Nephron progenitor cell (in vitro differentiated cells): ENCODE data around the gene TRPV6.

Source experiments
- DNase-seq: peaks from one replicate; pipeline ENCODE4 v3.0.0; 2021
- H3K27ac Mint-ChIP-seq: 2 replicates; pipeline ENCODE4 v1.8.0; 2021; ENCODE audit warnings: mild to moderate bottlenecking, moderate library complexity, mixed read lengths
- H3K27me3 Mint-ChIP-seq: 2 replicates; pipeline ENCODE4 v1.8.0; 2021; ENCODE audit warnings: mild to moderate bottlenecking, low read depth, mixed read lengths; ENCODE audit not compliant: poor library complexity
- H3K36me3 Mint-ChIP-seq: 2 replicates; pipeline ENCODE4 v1.8.0; 2021; ENCODE audit warnings: low read depth, mixed read lengths
- H3K4me1 Mint-ChIP-seq: 2 replicates; pipeline ENCODE4 v1.8.0; 2021; ENCODE audit warnings: mixed read lengths
- H3K4me3 Mint-ChIP-seq: 2 replicates; pipeline ENCODE4 v1.8.0; 2021; ENCODE audit warnings: mild to moderate bottlenecking, moderate library complexity, mixed read lengths
- H3K9me3 Mint-ChIP-seq: 2 replicates; pipeline ENCODE4 v1.8.0; 2021; ENCODE audit warnings: mild to moderate bottlenecking, moderate library complexity, mixed read lengths
- CTCF ChIP-seq: fragments of 200-600 bp; sonication (generic); IDR thresholded peaks from 2 replicates; pipeline ENCODE4 v1.5.0; 2021; ENCODE audit warnings: antibody characterized with exemption

Gene TRPV6

GRCh38 chr7:142892951-142893350 lies 7.4 kb upstream of the TRPV6 start:
- TF ChIP-seq CTCF = no peak
- H3K4me3 Mint-ChIP-seq = no peak overlapping the region
- no peak for DNase-seq
- no peaks in the 10 kb centered on the region for H3K36me3 Mint-ChIP-seq
- peaks cover 40% of the 10 kb centered on the region for H3K27me3 Mint-ChIP-seq
- no peaks in the 10 kb centered on the region for H3K9me3 Mint-ChIP-seq
- no peak overlapping the region for H3K27ac Mint-ChIP-seq
- H3K4me1 Mint-ChIP-seq = peaks cover 22% of the 10 kb centered on the region

GRCh38 chr7:142891490-142892082 lies 6.0 kb upstream of the TRPV6 start:
- peaks cover 33% of the 10 kb centered on the region for H3K4me1 Mint-ChIP-seq

GRCh38 chr7:142890874-142891485 lies 5.4 kb upstream of the TRPV6 start:
- Mint-ChIP-seq H3K27ac (no peak overlapping the region), H3K9me3 (no peaks in the 10 kb centered on the region), H3K27me3 (peaks cover 21% of the 10 kb centered on the region), H3K4me3 (no peak overlapping the region), H3K4me1 (peaks cover 37% of the 10 kb centered on the region), H3K36me3 (no peaks in the 10 kb centered on the region)
- DNase-seq = no peak
- TF ChIP-seq CTCF = no peak

More at GRCh38 chr7:142891490-142892082, 6.0 kb upstream of the TRPV6 start:
- DNase-seq = no peak
- Mint-ChIP-seq H3K27me3 (peaks cover 27% of the 10 kb centered on the region), H3K27ac (no peak overlapping the region), H3K36me3 (no peaks in the 10 kb centered on the region), H3K9me3 (no peaks in the 10 kb centered on the region), H3K4me3 (no peak overlapping the region)
- TF ChIP-seq CTCF = no peak

- H3K9me3 Mint-ChIP-seq = no peaks in the 10 kb centered on the region
- peaks cover 48% of the 10 kb centered on the region for H3K4me1 Mint-ChIP-seq
- H3K27ac Mint-ChIP-seq = no peak overlapping the region
- no peak overlapping the region for H3K4me3 Mint-ChIP-seq
- H3K27me3 Mint-ChIP-seq = peaks cover 15% of the 10 kb centered on the region
- H3K36me3 Mint-ChIP-seq = no peaks in the 10 kb centered on the region
- TF ChIP-seq CTCF = no peak
- no peak for DNase-seq
Measured at GRCh38 chr7:142889816-142890215, 4.3 kb upstream of the TRPV6 start.

GRCh38 chr7:142887282-142888015 lies 1.9 kb upstream of the TRPV6 start:
- Mint-ChIP-seq H3K4me3 (no peak overlapping the region), H3K27ac (peak overlapping the region; percentile 33), H3K9me3 (no peaks in the 10 kb centered on the region), H3K4me1 (peaks cover 72% of the 10 kb centered on the region), H3K36me3 (no peaks in the 10 kb centered on the region), H3K27me3 (peaks cover 16% of the 10 kb centered on the region)
- no peak for TF ChIP-seq CTCF
- DNase-seq = no peak
